Measurements from ENCODE around the gene PGAM5.
"Not testable (repeated sequence)": the region's sequence is repeated elsewhere in the genome, so short reads cannot be mapped to it uniquely, and the experiment has no call there.

Gene PGAM5

GRCh38 chr12:132753670-132754069, 43.0 kb downstream of the PGAM5 start:
- not testable (repeated sequence) for DNase-seq

- DNase-seq, result no peak
Observed at GRCh38 chr12:132754160-132754932, 43.7 kb downstream of the PGAM5 start.

GRCh38 chr12:132758825-132759224, 48.2 kb downstream of the PGAM5 start:
- DNase-seq, result not testable (repeated sequence)

GRCh38 chr12:132759359-132759758, 48.7 kb downstream of the PGAM5 start:
- no peak for DNase-seq

DNA sequence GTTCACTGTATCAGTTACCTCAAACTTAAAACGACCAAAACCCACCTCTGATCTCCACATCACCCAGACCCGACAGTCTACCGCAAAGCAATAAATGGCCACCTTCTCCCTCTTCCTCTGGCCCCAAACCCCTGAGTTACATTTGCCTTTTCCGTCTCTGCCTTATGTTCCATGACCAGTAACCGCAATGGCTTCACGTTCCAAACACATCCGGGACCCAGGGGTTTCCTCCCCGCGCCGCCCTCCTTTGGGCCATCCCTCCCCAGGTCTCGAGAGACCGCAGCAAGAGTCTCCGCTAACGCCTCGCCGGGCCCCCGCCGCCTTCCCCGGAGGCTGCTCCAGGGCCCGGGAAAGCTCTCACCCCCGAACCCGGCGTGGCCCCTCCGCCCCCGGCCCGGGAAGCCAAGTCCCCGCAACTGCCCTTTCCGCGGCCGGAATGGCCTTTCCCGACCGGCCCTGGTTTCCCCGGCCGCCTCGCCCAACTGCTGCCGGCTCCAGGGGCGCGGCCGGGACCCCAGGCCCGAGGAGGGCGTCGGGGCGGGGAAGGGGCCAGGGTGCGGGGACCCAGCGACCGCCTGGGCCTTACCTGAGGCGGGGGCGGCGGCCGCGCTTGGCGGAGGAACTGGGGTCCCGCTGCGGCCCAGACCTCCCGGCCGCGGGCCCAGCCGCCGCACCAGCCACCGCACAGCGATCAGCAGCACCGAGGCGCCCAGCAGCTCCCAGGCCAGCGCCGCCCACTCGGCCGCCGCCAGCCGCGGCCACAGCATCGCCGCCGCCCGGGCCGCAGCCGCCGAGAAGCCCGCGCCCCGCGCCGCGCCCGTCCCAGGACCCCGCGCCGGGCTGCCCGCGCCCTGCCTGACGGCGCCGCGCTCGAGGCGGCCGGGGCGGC, 50.6 kb downstream of the PGAM5 start, which contains the start of gene ANKLE2:
TSS of gene ANKLE2 (minus strand) at position 801 of the 889 bp plus-strand sequence. CDS start at position 767, 34 bp downstream.
- peak; percentile 69 for DNase-seq

- DNase-seq, result peak; percentile 85
Observed at GRCh38 chr12:132761921-132762583, 51.4 kb downstream of the PGAM5 start.

DNA sequence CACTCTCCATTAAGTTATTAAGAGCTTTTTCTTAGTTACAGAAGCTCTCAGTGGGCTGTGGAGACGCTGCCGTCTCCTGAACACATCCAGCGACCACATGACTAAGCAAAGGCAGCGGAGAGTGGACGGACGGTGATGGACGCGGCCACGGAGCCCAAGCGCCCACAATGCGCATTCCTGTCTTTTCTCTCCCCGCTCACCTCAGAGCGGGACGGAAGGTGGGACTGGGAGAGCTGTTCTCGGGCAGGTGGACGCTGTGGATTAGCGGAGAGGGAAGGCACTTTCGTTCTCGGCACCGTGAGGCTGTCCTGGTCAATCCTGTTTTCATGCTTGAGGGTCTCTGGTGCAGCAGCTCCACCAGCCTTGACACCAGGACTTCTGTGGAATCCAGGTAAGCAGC, 53.6 kb downstream of the PGAM5 start:
- DNase-seq, result no peak

- DNase-seq, result no peak
Observed at GRCh38 chr12:132765361-132765760, 54.7 kb downstream of the PGAM5 start.

DNA sequence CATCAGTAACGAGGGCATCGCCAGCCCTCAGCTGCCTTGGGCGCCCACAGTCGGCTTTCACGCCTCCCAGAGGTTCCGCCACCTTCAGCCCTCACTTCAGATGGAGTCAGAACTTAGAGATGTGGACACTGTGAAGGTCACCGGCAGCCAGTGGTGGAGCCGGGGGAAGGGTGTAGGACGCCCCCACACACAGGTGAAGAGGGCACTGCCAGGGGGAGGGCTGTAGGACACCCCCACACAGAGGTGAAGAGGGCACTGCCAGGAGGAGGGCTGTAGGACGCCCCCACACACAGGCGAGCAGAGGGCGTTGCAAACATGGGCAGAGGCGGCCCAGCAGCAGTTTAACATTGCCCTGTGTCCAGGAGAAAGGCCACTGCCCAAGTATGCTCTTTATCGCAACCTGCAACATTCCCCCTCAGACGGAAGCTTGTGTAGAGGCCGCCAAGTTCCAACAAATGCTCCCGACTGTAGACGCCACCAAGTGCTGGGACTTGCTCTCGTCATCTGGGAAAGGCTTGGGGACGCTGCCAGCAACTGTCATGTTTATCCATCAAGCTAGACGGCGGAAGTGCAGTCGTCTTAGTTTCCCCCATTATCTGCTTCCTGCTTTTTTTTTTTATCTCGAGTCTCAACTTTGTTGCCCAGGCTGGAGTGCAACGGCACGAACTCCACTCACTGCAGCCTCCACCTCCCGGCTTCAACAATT, 55.9 kb downstream of the PGAM5 start:
- no peak for DNase-seq

GRCh38 chr12:132771126-132771838, 60.6 kb downstream of the PGAM5 start:
- peak; percentile 51 for DNase-seq

All from activated CD4-positive, alpha-beta T cell treated with anti-CD3 and anti-CD28 coated beads, Interleukin-2, amount 50 U/mL, for 16 hours (primary cell).